H1 (cell line): ENCODE data around the gene PCDH9. TPM values are rescaled to one million over a fixed set of nuclear protein-coding genes. Genes with fewer than 3 reads are reported as not detected.

ENCODE experiments used
- CTCF ChIA-PET: fragments of 300-600 bp; sonication (Branson Sonifier 250); formaldehyde crosslinking; loops from one replicate; lab custom pipeline; 2021; ENCODE audit not compliant: partially characterized antibody; lab: Charles Lee
- POLR2A ChIA-PET: fragments of 300-600 bp; sonication (Branson Sonifier 250); formaldehyde crosslinking; loops from one replicate; lab custom pipeline; 2021; ENCODE audit warnings: inconsistent platforms; ENCODE audit not compliant: partially characterized antibody; lab: Charles Lee
- DNase-seq, 2 experiments: peaks; one replicate each; pipeline versions ENCODE4 v3.0.0 to v3.0.0-alpha.2; 2010 to 2022; ENCODE audit warnings: low spot score in 2 of 2, low read depth in 1 of 2, mixed read lengths in 1 of 2
- FAIRE-seq: peaks from 2 replicates; lab custom pipeline; 2011; peaks lifted over from hg19 to GRCh38; lab: Jason Lieb, UNC
- H2AFZ ChIP-seq: 2 replicates; pipeline ENCODE4 v1.8.1; 2012; ENCODE audit warnings: low read length, inconsistent platforms
- H2AK5ac ChIP-seq: 2 replicates; pipeline ENCODE4 v1.6.1; 2013; ENCODE audit warnings: low read depth, low read length
- H2BK120ac ChIP-seq: replicated peaks from 2 replicates; pipeline ENCODE3; 2013; ENCODE audit warnings: low read depth, low read length, inconsistent platforms
- H2BK12ac ChIP-seq: 2 replicates; pipeline ENCODE4 v1.6.1; 2013; ENCODE audit warnings: low read depth, low read length
- H2BK15ac ChIP-seq: 2 replicates; pipeline ENCODE4 v1.6.1; 2013; ENCODE audit warnings: low read length
- H2BK20ac ChIP-seq: 2 replicates; pipeline ENCODE4 v1.6.1; 2013; ENCODE audit warnings: low read length
- H2BK5ac ChIP-seq: 2 replicates; pipeline ENCODE4 v1.6.1; 2013; ENCODE audit warnings: low read depth, low read length
- H3K14ac ChIP-seq: 2 replicates; pipeline ENCODE4 v1.6.1; 2013; ENCODE audit warnings: inconsistent platforms; ENCODE audit not compliant: insufficient read length
- H3K18ac ChIP-seq: 2 replicates; pipeline ENCODE4 v1.6.1; 2013; ENCODE audit warnings: low read length; ENCODE audit errors: extremely low read depth
- H3K23ac ChIP-seq: 2 replicates; pipeline ENCODE4 v1.6.1; 2013; ENCODE audit warnings: inconsistent platforms; ENCODE audit not compliant: insufficient read length
- H3K23me2 ChIP-seq: 2 replicates; pipeline ENCODE4 v1.6.1; 2013; ENCODE audit warnings: low read depth, low read length
- H3K27ac ChIP-seq: 2 replicates; pipeline ENCODE4 v1.6.1; 2011; ENCODE audit warnings: low read depth, low read length, inconsistent platforms
- H3K27me3 ChIP-seq, 4 experiments: replicated peaks in 1 of 4; 1 replicate in 1 of 4; 2 replicates in 3 of 4; pipeline versions ENCODE4 v1.6.1 to v1.8.1; 2011 to 2013; ENCODE audit warnings: low read length in 3 of 4, mild to moderate bottlenecking in 3 of 4, inconsistent platforms in 2 of 4, mixed read lengths in 2 of 4, moderate library complexity in 1 of 4; ENCODE audit not compliant: control insufficient read depth in 3 of 4, insufficient read depth in 3 of 4; ENCODE audit errors: extremely low read depth in 1 of 4
- H3K36me3 ChIP-seq, 4 experiments: 2 replicates each; pipeline versions ENCODE4 v1.6.1 to v1.8.1; 2011 to 2013; ENCODE audit warnings: mild to moderate bottlenecking in 4 of 4, low read length in 3 of 4, moderate library complexity in 2 of 4, control low read depth in 1 of 4, inconsistent platforms in 1 of 4; ENCODE audit not compliant: insufficient read depth in 4 of 4, control insufficient read depth in 2 of 4
- H3K4ac ChIP-seq: replicated peaks from 2 replicates; pipeline ENCODE3; 2013; ENCODE audit warnings: low read length, low read depth, mixed read lengths, inconsistent platforms; ENCODE audit not compliant: insufficient read length
- H3K4me1 ChIP-seq, 4 experiments: replicated peaks in 1 of 4; 1 replicate in 1 of 4; 2 replicates in 3 of 4; pipeline versions ENCODE4 v1.6.1 to v1.8.1; 2011 to 2013; ENCODE audit warnings: low read length in 3 of 4, inconsistent platforms in 2 of 4, mixed read lengths in 1 of 4; ENCODE audit not compliant: insufficient read depth in 4 of 4, control insufficient read depth in 3 of 4
- H3K4me2 ChIP-seq, 2 experiments: 2 replicates each; pipeline versions ENCODE4 v1.6.1 to v1.8.1; 2011 to 2013; ENCODE audit warnings: low read depth in 2 of 2, low read length in 2 of 2, control low read depth in 1 of 2, inconsistent platforms in 1 of 2, mild to moderate bottlenecking in 1 of 2; ENCODE audit not compliant: insufficient read depth in 1 of 2
- H3K4me3 ChIP-seq, 4 experiments: fragments of 200-600, 300-600 bp in 1 of 4; sonication (generic), shearing (Covaris generic), sonication (Bioruptor Twin) in 1 of 4; 2 replicates each; pipeline versions ENCODE4 v1.5.1 to v1.8.1; 2011 to 2016; ENCODE audit warnings: low read length in 4 of 4, low read depth in 3 of 4, control low read depth in 2 of 4, inconsistent platforms in 2 of 4, mild to moderate bottlenecking in 2 of 4, mixed read lengths in 1 of 4, moderate library complexity in 1 of 4; ENCODE audit not compliant: insufficient read depth in 2 of 4; ENCODE audit errors: extremely low read depth in 1 of 4
- H3K56ac ChIP-seq: replicated peaks from 2 replicates; pipeline ENCODE3; 2013; ENCODE audit warnings: low read depth, mild to moderate bottlenecking, mixed read lengths, low read length, inconsistent platforms; ENCODE audit not compliant: insufficient read length
- H3K79me1 ChIP-seq: 2 replicates; pipeline ENCODE4 v1.6.1; 2013; ENCODE audit warnings: low read depth, low read length, control low read depth
- H3K79me2 ChIP-seq, 2 experiments: 2 replicates each; pipeline versions ENCODE4 v1.6.1 to v1.8.1; 2012 to 2013; ENCODE audit warnings: low read length in 2 of 2, mild to moderate bottlenecking in 2 of 2, inconsistent platforms in 1 of 2; ENCODE audit not compliant: insufficient read depth in 2 of 2, control insufficient read depth in 1 of 2
- H3K9ac ChIP-seq, 4 experiments: replicated peaks in 1 of 4; 1 replicate in 1 of 4; 2 replicates in 3 of 4; pipeline versions ENCODE4 v1.6.1 to v1.8.1; 2011 to 2013; ENCODE audit warnings: low read depth in 3 of 4, low read length in 3 of 4, control low read depth in 2 of 4, mild to moderate bottlenecking in 2 of 4, moderate library complexity in 2 of 4, inconsistent platforms in 1 of 4; ENCODE audit errors: extremely low read depth in 1 of 4
- H3K9me3 ChIP-seq, 2 experiments: 2 replicates each; pipeline versions ENCODE4 v1.6.1 to v1.8.1; 2012 to 2013; ENCODE audit warnings: mild to moderate bottlenecking in 2 of 2, moderate library complexity in 2 of 2, control low read depth in 1 of 2, inconsistent platforms in 1 of 2, low read depth in 1 of 2, low read length in 1 of 2, mixed read lengths in 1 of 2; ENCODE audit not compliant: insufficient read depth in 2 of 2
- H4K20me1 ChIP-seq, 2 experiments: replicated peaks in 1 of 2; 2 replicates each; pipeline versions ENCODE3 to v1.8.1; 2011 to 2013; ENCODE audit warnings: inconsistent platforms in 2 of 2, low read length in 2 of 2, mild to moderate bottlenecking in 1 of 2; ENCODE audit not compliant: insufficient read depth in 2 of 2, control insufficient read depth in 1 of 2
- H4K5ac ChIP-seq: 2 replicates; pipeline ENCODE4 v1.6.1; 2013; ENCODE audit warnings: low read length, low read depth, mixed read lengths, inconsistent platforms; ENCODE audit not compliant: insufficient read length
- H4K8ac ChIP-seq: 2 replicates; pipeline ENCODE4 v1.8.0; 2013; ENCODE audit warnings: mild to moderate bottlenecking, moderate library complexity, low read length, inconsistent platforms; ENCODE audit not compliant: insufficient read depth; ENCODE audit errors: extremely low read depth
- H4K91ac ChIP-seq: replicated peaks from 2 replicates; pipeline ENCODE3; 2013; ENCODE audit warnings: low read length, mixed read lengths, inconsistent platforms; ENCODE audit not compliant: insufficient read length
- ATF2 ChIP-seq: IDR thresholded peaks from 2 replicates; pipeline ENCODE4 v1.6.1; 2012; ENCODE audit warnings: low read length, inconsistent platforms
- BACH1 ChIP-seq: IDR thresholded peaks from 2 replicates; pipeline ENCODE4 v1.6.1; 2012; ENCODE audit warnings: low read length, improper control_type of control experiment
- CBX5 ChIP-seq: fragments of 300-800, 300-1000 bp; sonication (generic); IDR thresholded peaks from 2 replicates; pipeline ENCODE4 v1.7.1; 2016; ENCODE audit warnings: antibody characterized with exemption, low read length, low read depth
- EP300 ChIP-seq, 2 experiments: IDR thresholded peaks; 1 replicate in 1 of 2; 2 replicates in 1 of 2; pipeline ENCODE4 v1.6.1; 2011 to 2012; ENCODE audit warnings: low read depth in 2 of 2, low read length in 2 of 2, mild to moderate bottlenecking in 2 of 2, borderline replicate concordance in 1 of 2, inconsistent platforms in 1 of 2, moderate library complexity in 1 of 2
- HDAC2 ChIP-seq, 2 experiments: fragments of 300-600 bp in 1 of 2; sonication (generic) in 1 of 2; IDR thresholded peaks; 2 replicates each; pipeline ENCODE4 v1.6.1; 2011 to 2012; ENCODE audit warnings: low read depth in 2 of 2, low read length in 2 of 2, mild to moderate bottlenecking in 2 of 2, moderate library complexity in 2 of 2, borderline replicate concordance in 1 of 2, inconsistent platforms in 1 of 2
- KDM4A ChIP-seq: IDR thresholded peaks from one replicate; pipeline ENCODE4 v1.7.1; 2012; ENCODE audit warnings: low read depth, mild to moderate bottlenecking, moderate library complexity, low read length, inconsistent platforms; ENCODE audit not compliant: severe bottlenecking
- MAX ChIP-seq: IDR thresholded peaks from 2 replicates; pipeline ENCODE4 v1.6.1; 2012; ENCODE audit warnings: inconsistent platforms
- POU5F1 ChIP-seq: IDR thresholded peaks from 2 replicates; pipeline ENCODE4 v1.6.1; 2011; ENCODE audit warnings: low read depth, mild to moderate bottlenecking, low read length, moderate library complexity
- RBBP5 ChIP-seq: IDR thresholded peaks from 2 replicates; pipeline ENCODE4 v1.7.1; 2012; ENCODE audit warnings: low read depth, mild to moderate bottlenecking, inconsistent platforms, low read length, moderate library complexity, borderline replicate concordance
- RXRA ChIP-seq: IDR thresholded peaks from 2 replicates; pipeline ENCODE4 v1.6.1; 2011; ENCODE audit warnings: low read depth, mild to moderate bottlenecking, low read length, moderate library complexity; ENCODE audit not compliant: insufficient read depth
- SRF ChIP-seq: IDR thresholded peaks from 2 replicates; pipeline ENCODE4 v1.6.1; 2011; ENCODE audit warnings: mild to moderate bottlenecking, low read depth, low read length, moderate library complexity
- SUZ12 ChIP-seq: fragments of 200-600 bp; sonication (generic); IDR thresholded peaks from 2 replicates; pipeline ENCODE4 v1.6.1; 2012; ENCODE audit warnings: mild to moderate bottlenecking, inconsistent platforms, low read length, moderate library complexity, mixed read lengths
- WGBS, 2 experiments: shearing (Covaris generic) in 1 of 2; methylation state at CpG; one replicate each; pipeline versions ENCODE4 v1.1.6 to v1.1.7; 2013 to 2015; ENCODE audit warnings: low lambda C conversion rate in 2 of 2, mixed read lengths in 2 of 2, inconsistent platforms in 1 of 2, low coverage in 1 of 2, missing lambda C conversion rate in 1 of 2; ENCODE audit not compliant: insufficient replicate concordance in 2 of 2, insufficient coverage in 1 of 2, insufficient read length in 1 of 2; ENCODE audit errors: extremely low coverage in 1 of 2, missing lambda C conversion rate in 1 of 2; 5-methylcytosine and 5-hydroxymethylcytosine counted together
- polyA plus RNA-seq, 7 experiments: library from polyadenylated mRNA; depleted of rRNA in 3 of 7; stranded (reverse) in 5 of 7; unstranded in 2 of 7; fragments of >200 nt in 5 of 7; fragments of 200-250 nt in 2 of 7; gene quantifications; 1 replicate in 5 of 7; 2 replicates in 1 of 7; 4 replicates in 1 of 7; pipeline versions ENCODE4 v1.2.1 to v1.2.3, GENCODE V29; 2011 to 2013; ENCODE audit warnings: missing spikeins in 2 of 7, mixed read lengths in 2 of 7
- total RNA-seq: library from RNA; stranded (reverse); fragmentation: NEBNext Ultra II Directional; extraction: Animal tissue kit (Norgen Biotek cat#: 25700); gene quantifications from 2 replicates; pipeline ENCODE4 v1.2.1, GENCODE V29; 2021

Gene PCDH9
- total and polyA plus RNA-seq, 2 of the 8 experiments (the other 6 are each of a cell fraction or from before 2014, with no cell fraction given) = 0.12 to 0.60 TPM

- H2BK12ac ChIP-seq = no peak overlapping the region
- no peak overlapping the region for H3K56ac ChIP-seq
- no peak overlapping the region for H2AK5ac ChIP-seq
- H3K79me2 ChIP-seq = no peaks in the 10 kb centered on the region
- H4K20me1 ChIP-seq = no peaks in the 10 kb centered on the region
- H3K23me2 ChIP-seq = no peaks in the 10 kb centered on the region
- no peak overlapping the region for H3K27ac ChIP-seq
- H4K91ac ChIP-seq = no peak overlapping the region
- H3K9ac ChIP-seq = no peak overlapping the region
- no peak overlapping the region for H4K8ac ChIP-seq
- no peaks in the 10 kb centered on the region for H3K79me1 ChIP-seq
- no peak overlapping the region for H2BK5ac ChIP-seq
- H3K23ac ChIP-seq = no peak overlapping the region
- H2BK15ac ChIP-seq = no peak overlapping the region
- no peak for FAIRE-seq
- no peak overlapping the region for H4K5ac ChIP-seq
- H3K27me3 ChIP-seq = no peaks in the 10 kb centered on the region
- H3K4me3 ChIP-seq = no peak overlapping the region
- H3K36me3 ChIP-seq = no peaks in the 10 kb centered on the region
- no peak overlapping the region for H3K4ac ChIP-seq
- no peak overlapping the region for H3K18ac ChIP-seq
- WGBS, 2 experiments = 85% methylated on average over 2 of the region's 2 CpGs; no CpG with 5 or more reads in 1 of the 2 experiments
- CTCF ChIA-PET = interaction anchor here (0.6 kb wide), 1 partner anchor 291 kb away, joined by 3 read pairs; no protein-coding TSS in a partner anchor
- H3K4me2 ChIP-seq = no peak overlapping the region
- no peaks in the 10 kb centered on the region for H3K9me3 ChIP-seq
- POLR2A ChIA-PET = no interaction called here
- H2AFZ ChIP-seq = no peak overlapping the region
- H3K4me1 ChIP-seq = no peaks in the 10 kb centered on the region
- H3K14ac ChIP-seq = no peak overlapping the region
- H2BK120ac ChIP-seq = no peak overlapping the region
- no peak overlapping the region for H2BK20ac ChIP-seq
- no peak for DNase-seq
- TF ChIP-seq CBX5 (no peak), KDM4A (no peak), HDAC2 (IDR thresholded peaks at IDR 0.05; ENCODE audit: borderline replicate concordance in 1 of 2, low read depth in 2 of 2, low read length in 2 of 2) (no peak), POU5F1 (no peak), RXRA (no peak), MAX (no peak), ATF2 (no peak), SRF (no peak), BACH1 (no peak), SUZ12 (no peak), RBBP5 (no peak), EP300 (IDR thresholded peaks at IDR 0.05; ENCODE audit: borderline replicate concordance in 1 of 2, low read depth in 2 of 2, low read length in 2 of 2) (no peak)
Measured at GRCh38 chr13:66402546-66402945, 827.6 kb downstream of the PCDH9 start.
